ENCODE data around the gene PDLIM7. TPM values are rescaled to one million over a fixed set of nuclear protein-coding genes. Genes with fewer than 3 reads are reported as not detected.

The PDLIM7 gene
- total and polyA plus RNA-seq, 2 of the 4 experiments (the other 2 are of a cell fraction), result 70.4 to 534 TPM

DNA sequence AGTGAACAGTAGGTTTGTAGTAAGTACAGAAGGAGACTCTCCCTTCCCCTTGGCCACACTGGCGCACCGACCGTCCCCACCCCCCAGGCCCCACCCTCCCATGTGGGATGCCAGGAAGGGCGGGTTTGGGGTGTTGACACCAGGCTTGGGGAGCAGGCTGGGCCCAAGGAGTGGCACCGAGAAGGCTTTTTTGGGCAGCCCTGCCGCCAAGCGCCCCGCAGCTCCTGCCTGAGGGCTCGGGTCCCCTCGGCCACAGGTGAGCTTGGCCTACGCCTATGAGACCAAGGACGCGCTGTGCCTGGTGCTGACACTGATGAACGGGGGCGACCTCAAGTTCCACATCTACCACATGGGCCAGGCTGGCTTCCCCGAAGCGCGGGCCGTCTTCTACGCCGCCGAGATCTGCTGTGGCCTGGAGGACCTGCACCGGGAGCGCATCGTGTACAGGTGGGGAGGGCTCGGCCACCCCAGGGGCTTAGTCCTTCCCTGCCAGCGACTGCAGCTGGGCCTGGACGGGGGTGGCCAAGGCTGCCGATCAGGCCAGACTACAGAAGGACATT, 63.7 kb downstream of the PDLIM7 start (continued):
- TF ChIP-seq, protein P1, sequence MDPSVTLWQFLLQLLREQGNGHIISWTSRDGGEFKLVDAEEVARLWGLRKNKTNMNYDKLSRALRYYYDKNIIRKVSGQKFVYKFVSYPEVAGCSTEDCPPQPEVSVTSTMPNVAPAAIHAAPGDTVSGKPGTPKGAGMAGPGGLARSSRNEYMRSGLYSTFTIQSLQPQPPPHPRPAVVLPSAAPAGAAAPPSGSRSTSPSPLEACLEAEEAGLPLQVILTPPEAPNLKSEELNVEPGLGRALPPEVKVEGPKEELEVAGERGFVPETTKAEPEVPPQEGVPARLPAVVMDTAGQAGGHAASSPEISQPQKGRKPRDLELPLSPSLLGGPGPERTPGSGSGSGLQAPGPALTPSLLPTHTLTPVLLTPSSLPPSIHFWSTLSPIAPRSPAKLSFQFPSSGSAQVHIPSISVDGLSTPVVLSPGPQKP (IDR thresholded peaks at IDR 0.05; ENCODE audit: borderline replicate concordance, low read depth, low read length), result no peak
- TF ChIP-seq CHD1 (IDR thresholded peaks at IDR 0.05; ENCODE audit: low read depth, low read length), result no peak

Other genes starting within 250 kb of the PDLIM7 start
- 15.6 and 18.5 TPM in 2 replicates for gene RAB24, start 193.9 kb downstream of the PDLIM7 start, total RNA-seq (2012; rRNA removed)
- gene RAB24, start 193.9 kb downstream of the PDLIM7 start, polyA plus RNA-seq (2012; rRNA removed), result 60.8 and 71.1 TPM in 2 replicates
- 115 and 116 TPM in 2 replicates for gene PRELID1, start 193.8 kb downstream of the PDLIM7 start, total RNA-seq (2012; rRNA removed)
- 239 and 277 TPM in 2 replicates for gene PRELID1, start 193.8 kb downstream of the PDLIM7 start, polyA plus RNA-seq (2012; rRNA removed)
- gene MXD3, start 185.7 kb downstream of the PDLIM7 start, total RNA-seq (2012; rRNA removed), result 5.6 and 7.3 TPM in 2 replicates
- 12.9 and 14.5 TPM in 2 replicates for gene MXD3, start 185.7 kb downstream of the PDLIM7 start, polyA plus RNA-seq (2012; rRNA removed)
- gene LMAN2, start 145.9 kb downstream of the PDLIM7 start, total RNA-seq (2012; rRNA removed), result 164 and 303 TPM in 2 replicates
- gene LMAN2, start 145.9 kb downstream of the PDLIM7 start, polyA plus RNA-seq (2012; rRNA removed), result 251 and 253 TPM in 2 replicates
- 1.1 TPM in 2 replicates for gene RGS14, start 139.7 kb downstream of the PDLIM7 start, total RNA-seq (2012; rRNA removed)
- 6.5 and 7.6 TPM in 2 replicates for gene RGS14, start 139.7 kb downstream of the PDLIM7 start, polyA plus RNA-seq (2012; rRNA removed)
- not detected in 2 replicates for gene SLC34A1, start 113.2 kb downstream of the PDLIM7 start, total RNA-seq (2012; rRNA removed)
- not detected in 2 replicates for gene SLC34A1, start 113.2 kb downstream of the PDLIM7 start, polyA plus RNA-seq (2012; rRNA removed)
- not detected in 2 replicates for gene PFN3, start 96.9 kb downstream of the PDLIM7 start, total RNA-seq (2012; rRNA removed)
- gene PFN3, start 96.9 kb downstream of the PDLIM7 start, polyA plus RNA-seq (2012; rRNA removed), result not detected in 2 replicates
- 0.36 and 0.56 TPM in 2 replicates for gene F12, start 88.0 kb downstream of the PDLIM7 start, total RNA-seq (2012; rRNA removed)
- 1.2 and 1.4 TPM in 2 replicates for gene F12, start 88.0 kb downstream of the PDLIM7 start, polyA plus RNA-seq (2012; rRNA removed)
- 30.1 and 35.0 TPM in 2 replicates for gene GRK6, start 70.9 kb downstream of the PDLIM7 start, total RNA-seq (2012; rRNA removed)
- 25.3 and 30.1 TPM in 2 replicates for gene GRK6, start 70.9 kb downstream of the PDLIM7 start, polyA plus RNA-seq (2012; rRNA removed)
- gene PRR7, start 50.8 kb downstream of the PDLIM7 start, total RNA-seq (2012; rRNA removed), result 1.1 TPM in 2 replicates
- gene PRR7, start 50.8 kb downstream of the PDLIM7 start, polyA plus RNA-seq (2012; rRNA removed), result 10.1 and 13.6 TPM in 2 replicates
- 122 and 212 TPM in 2 replicates for gene DBN1, start 24.0 kb downstream of the PDLIM7 start, total RNA-seq (2012; rRNA removed)
- 187 and 235 TPM in 2 replicates for gene DBN1, start 24.0 kb downstream of the PDLIM7 start, polyA plus RNA-seq (2012; rRNA removed)
- 0.54 and 0.56 TPM in 2 replicates for gene DOK3, start 12.2 kb upstream of the PDLIM7 start, total RNA-seq (2012; rRNA removed)
- gene DOK3, start 12.2 kb upstream of the PDLIM7 start, polyA plus RNA-seq (2012; rRNA removed), result 3.6 and 3.9 TPM in 2 replicates
- gene DDX41, start 19.4 kb upstream of the PDLIM7 start, total RNA-seq (2012; rRNA removed), result 130 and 141 TPM in 2 replicates
- 160 and 170 TPM in 2 replicates for gene DDX41, start 19.4 kb upstream of the PDLIM7 start, polyA plus RNA-seq (2012; rRNA removed)
- gene FAM193B, start 57.0 kb upstream of the PDLIM7 start, total RNA-seq (2012; rRNA removed), result 8.1 and 9.5 TPM in 2 replicates
- gene FAM193B, start 57.0 kb upstream of the PDLIM7 start, polyA plus RNA-seq (2012; rRNA removed), result 51.4 and 52.2 TPM in 2 replicates
- gene TMED9, start 94.6 kb upstream of the PDLIM7 start, total RNA-seq (2012; rRNA removed), result 123 and 142 TPM in 2 replicates
- gene TMED9, start 94.6 kb upstream of the PDLIM7 start, polyA plus RNA-seq (2012; rRNA removed), result 269 and 357 TPM in 2 replicates
- 28.6 and 29.2 TPM in 2 replicates for gene B4GALT7, start 102.5 kb upstream of the PDLIM7 start, total RNA-seq (2012; rRNA removed)
- gene B4GALT7, start 102.5 kb upstream of the PDLIM7 start, polyA plus RNA-seq (2012; rRNA removed), result 79.6 and 80.5 TPM in 2 replicates

Data from IMR-90 (cell line).